ENCODE measurements around the gene RPUSD2. TPM values are rescaled to one million over a fixed set of nuclear protein-coding genes. Genes with fewer than 3 reads are reported as not detected.

RPUSD2 gene
- total and polyA plus RNA-seq, 7 donors: 4.6 to 13.3 (median 8.6) TPM

DNA sequence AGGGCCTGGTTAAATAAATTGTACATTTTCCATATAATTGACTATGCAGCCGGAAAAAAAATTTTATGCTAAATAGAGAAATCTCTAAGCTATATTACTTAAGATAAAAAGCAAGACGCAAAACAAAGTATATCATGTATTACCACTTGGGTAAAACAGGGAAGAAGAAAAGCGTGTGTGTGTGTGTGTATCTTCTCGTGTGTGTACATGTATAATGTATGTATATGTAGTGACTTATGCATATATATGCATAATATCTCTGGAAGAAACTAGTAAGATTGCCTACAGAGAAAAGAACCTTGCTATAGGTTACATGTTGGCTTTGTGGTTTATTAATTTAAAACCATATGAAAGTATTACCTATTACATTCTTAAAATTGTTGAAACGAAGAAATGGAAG is 44.0 kb downstream of the RPUSD2 start:
- Histone ChIP-seq H3K27me3 (no peaks in the 10 kb centered on the region), H3K27ac (no peak overlapping the region), H3K9me3 (no peaks in the 10 kb centered on the region), H3K4me3 (no peak overlapping the region), H3K4me1 (no peaks in the 10 kb centered on the region), H3K36me3 (no peaks in the 10 kb centered on the region)
- TF ChIP-seq EP300 (IDR thresholded peaks at IDR 0.05) (no peak), POLR2AphosphoS5 (IDR thresholded peaks at IDR 0.05) (no peak), POLR2A (IDR thresholded peaks at IDR 0.05) (no peak)
- TF ChIP-seq, protein P1, sequence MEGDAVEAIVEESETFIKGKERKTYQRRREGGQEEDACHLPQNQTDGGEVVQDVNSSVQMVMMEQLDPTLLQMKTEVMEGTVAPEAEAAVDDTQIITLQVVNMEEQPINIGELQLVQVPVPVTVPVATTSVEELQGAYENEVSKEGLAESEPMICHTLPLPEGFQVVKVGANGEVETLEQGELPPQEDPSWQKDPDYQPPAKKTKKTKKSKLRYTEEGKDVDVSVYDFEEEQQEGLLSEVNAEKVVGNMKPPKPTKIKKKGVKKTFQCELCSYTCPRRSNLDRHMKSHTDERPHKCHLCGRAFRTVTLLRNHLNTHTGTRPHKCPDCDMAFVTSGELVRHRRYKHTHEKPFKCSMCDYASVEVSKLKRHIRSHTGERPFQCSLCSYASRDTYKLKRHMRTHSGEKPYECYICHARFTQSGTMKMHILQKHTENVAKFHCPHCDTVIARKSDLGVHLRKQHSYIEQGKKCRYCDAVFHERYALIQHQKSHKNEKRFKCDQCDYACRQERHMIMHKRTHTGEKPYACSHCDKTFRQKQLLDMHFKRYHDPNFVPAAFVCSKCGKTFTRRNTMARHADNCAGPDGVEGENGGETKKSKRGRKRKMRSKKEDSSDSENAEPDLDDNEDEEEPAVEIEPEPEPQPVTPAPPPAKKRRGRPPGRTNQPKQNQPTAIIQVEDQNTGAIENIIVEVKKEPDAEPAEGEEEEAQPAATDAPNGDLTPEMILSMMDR (IDR thresholded peaks at IDR 0.05): no peak
- no peak for DNase-seq
- intact Hi-C loops (cut with DNase I): no loop called here
- WGBS, 2 donors: 73 to 88% methylated on average over 5 of the region's 5 CpGs

DNA sequence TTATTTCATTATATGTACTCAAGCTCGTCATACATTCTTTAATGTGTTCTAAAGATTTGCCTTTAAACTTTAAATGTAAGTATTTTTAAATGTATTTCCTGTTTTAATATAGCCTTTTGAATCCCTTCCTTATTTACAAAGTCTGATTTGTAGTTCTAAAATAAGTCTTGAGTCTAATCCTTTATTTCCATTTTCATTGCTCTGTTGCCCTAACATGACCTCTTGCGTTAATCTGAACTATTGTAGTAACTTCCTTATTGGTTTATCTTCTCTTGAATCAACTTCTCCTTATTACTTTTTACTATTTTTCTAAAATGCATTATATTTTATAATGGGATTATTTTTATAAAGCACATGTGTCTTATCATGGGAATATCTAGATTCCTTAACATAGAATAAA is 48.9 kb downstream of the RPUSD2 start:
- 17 to 60% methylated on average over 2 of the region's 2 CpGs for WGBS, 2 donors
- Histone ChIP-seq H3K27ac (no peak overlapping the region), H3K9me3 (no peaks in the 10 kb centered on the region), H3K27me3 (no peaks in the 10 kb centered on the region), H3K4me1 (no peaks in the 10 kb centered on the region), H3K4me3 (no peak overlapping the region), H3K36me3 (no peaks in the 10 kb centered on the region)
- intact Hi-C loops (cut with DNase I): no loop called here
- DNase-seq: no peak
- no peak for TF ChIP-seq EP300 (IDR thresholded peaks at IDR 0.05)
- TF ChIP-seq, protein P1 (IDR thresholded peaks at IDR 0.05): no peak
- no peak for TF ChIP-seq POLR2A (IDR thresholded peaks at IDR 0.05)
- TF ChIP-seq POLR2AphosphoS5 (IDR thresholded peaks at IDR 0.05): no peak

DNA sequence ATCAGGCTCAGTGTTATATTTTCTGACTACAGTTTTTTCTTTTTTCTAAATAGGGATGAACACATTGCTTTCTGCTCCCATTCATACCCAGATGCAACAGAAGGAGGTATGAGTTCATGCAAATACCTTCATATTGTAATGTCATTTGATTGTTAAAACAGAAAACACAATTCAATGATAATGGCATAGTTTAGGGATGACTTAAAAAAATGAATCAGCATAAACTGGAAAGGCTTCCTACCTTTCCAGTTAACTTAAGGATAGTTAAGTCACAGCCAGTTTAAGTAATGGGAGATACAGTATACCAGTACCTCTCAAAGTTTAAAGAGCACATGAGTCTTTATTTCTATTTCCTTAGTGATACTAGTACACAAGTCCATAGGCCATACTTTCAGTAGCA is 49.8 kb downstream of the RPUSD2 start:
- H3K27ac ChIP-seq: no peak overlapping the region
- no peaks in the 10 kb centered on the region for H3K9me3 ChIP-seq
- no peak for DNase-seq
- H3K27me3 ChIP-seq: no peaks in the 10 kb centered on the region
- H3K4me3 ChIP-seq: no peak overlapping the region
- H3K36me3 ChIP-seq: no peaks in the 10 kb centered on the region
- TF ChIP-seq POLR2A (IDR thresholded peaks at IDR 0.05): no peak
- TF ChIP-seq EP300 (IDR thresholded peaks at IDR 0.05): no peak
- TF ChIP-seq, protein P1 (IDR thresholded peaks at IDR 0.05): no peak
- TF ChIP-seq POLR2AphosphoS5 (IDR thresholded peaks at IDR 0.05): no peak
- intact Hi-C loops (cut with DNase I): no loop called here
- no peaks in the 10 kb centered on the region for H3K4me1 ChIP-seq

DNA sequence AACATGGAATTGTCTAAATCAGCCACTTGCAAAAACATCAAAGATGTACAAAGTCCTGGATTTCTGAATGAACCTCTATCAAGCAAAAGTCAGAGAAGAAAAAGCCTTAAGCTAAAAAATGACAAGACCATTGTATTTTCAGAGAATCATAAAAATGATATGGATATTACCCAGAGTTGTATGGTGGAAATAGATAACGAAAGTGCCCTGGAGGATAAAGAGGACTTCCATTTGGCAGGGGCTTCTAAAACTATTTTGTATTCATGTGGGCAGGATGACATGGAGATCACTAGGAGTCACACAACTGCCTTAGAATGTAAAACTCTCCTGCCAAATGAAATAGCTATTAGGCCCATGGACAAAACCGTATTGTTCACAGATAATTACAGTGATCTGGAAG is 54.3 kb downstream of the RPUSD2 start:
- Histone ChIP-seq H3K27ac (no peak overlapping the region), H3K4me3 (no peak overlapping the region), H3K4me1 (no peaks in the 10 kb centered on the region), H3K36me3 (no peaks in the 10 kb centered on the region), H3K9me3 (no peaks in the 10 kb centered on the region), H3K27me3 (no peaks in the 10 kb centered on the region)
- TF ChIP-seq POLR2AphosphoS5 (IDR thresholded peaks at IDR 0.05) (no peak), EP300 (IDR thresholded peaks at IDR 0.05) (no peak), POLR2A (IDR thresholded peaks at IDR 0.05) (no peak)
- TF ChIP-seq, protein P1 (IDR thresholded peaks at IDR 0.05): no peak
- DNase-seq: no peak
- 92 to 94% methylated on average over 2 of the region's 2 CpGs for WGBS, 2 donors
- intact Hi-C loops (cut with DNase I): no loop called here

Small RNAs within 50 kb of the gene (small RNA-seq; reads per million reads assigned to genes)
- gene RF00017 (0 reads per million in 3 donors), gene RN7SL376P (0 reads per million in 3 donors), gene RNU6-516P (0 reads per million in 3 donors)

Other genes starting within 250 kb of the RPUSD2 start
- 10 to 100 TPM; 41.0 to 63.1 (median 51.8) TPM for gene INAFM2, start 245.6 kb upstream of the RPUSD2 start, total RNA-seq
- gene INAFM2, start 245.6 kb upstream of the RPUSD2 start, polyA plus RNA-seq: 10 to 100 TPM in 1 of 3 donors, 1 to 10 TPM in 2; 6.6 to 13.4 (median 9.0) TPM
- 10 to 100 TPM; 43.9 to 97.2 (median 65.3) TPM for gene CCDC9B, start 228.4 kb upstream of the RPUSD2 start, total RNA-seq
- 10 to 100 TPM in 1 of 3 donors, 1 to 10 TPM in 2; 5.1 to 33.4 (median 7.8) TPM for gene CCDC9B, start 228.4 kb upstream of the RPUSD2 start, polyA plus RNA-seq
- 1 to 10 TPM in 1 of 4 donors, not detected in 3; 8.2 TPM for gene PHGR1, start 218.3 kb upstream of the RPUSD2 start, total RNA-seq
- over 10,000 TPM; 12,817 to 35,077 (median 19,474) TPM for gene PHGR1, start 218.3 kb upstream of the RPUSD2 start, polyA plus RNA-seq
- 1 to 10 TPM in 1 of 4 donors, under 1 TPM in 3; 0.16 to 1.1 (median 0.38) TPM for gene DISP2, start 211.1 kb upstream of the RPUSD2 start, total RNA-seq
- 1 to 10 TPM; 1.8 to 3.0 (median 2.8) TPM for gene DISP2, start 211.1 kb upstream of the RPUSD2 start, polyA plus RNA-seq
- 10 to 100 TPM in 1 of 4 donors, 1 to 10 TPM in 3; 5.0 to 13.8 (median 6.6) TPM for gene KNSTRN, start 186.6 kb upstream of the RPUSD2 start, total RNA-seq
- gene KNSTRN, start 186.6 kb upstream of the RPUSD2 start, polyA plus RNA-seq: 10 to 100 TPM in 1 of 3 donors, 1 to 10 TPM in 2; 6.0 to 18.9 (median 9.5) TPM
- gene IVD, start 163.5 kb upstream of the RPUSD2 start, total RNA-seq: 10 to 100 TPM; 33.2 to 59.9 (median 55.4) TPM
- 10 to 100 TPM; 28.8 to 56.0 (median 33.1) TPM for gene IVD, start 163.5 kb upstream of the RPUSD2 start, polyA plus RNA-seq
- gene BAHD1, start 128.3 kb upstream of the RPUSD2 start, total RNA-seq: 10 to 100 TPM in 1 of 4 donors, 1 to 10 TPM in 3; 7.7 to 16.3 (median 9.3) TPM
- gene BAHD1, start 128.3 kb upstream of the RPUSD2 start, polyA plus RNA-seq: 10 to 100 TPM in 2 of 3 donors, 1 to 10 TPM in 1; 9.6 to 20.2 (median 14.1) TPM
- gene CHST14, start 98.3 kb upstream of the RPUSD2 start, total RNA-seq: 10 to 100 TPM in 1 of 4 donors, 1 to 10 TPM in 3; 6.4 to 10.2 (median 7.4) TPM
- 1 to 10 TPM; 1.2 to 6.2 (median 1.2) TPM for gene CHST14, start 98.3 kb upstream of the RPUSD2 start, polyA plus RNA-seq
- 10 to 100 TPM; 21.4 to 55.3 (median 40.5) TPM for gene CCDC32, start 4.3 kb upstream of the RPUSD2 start, total RNA-seq
- 10 to 100 TPM; 28.8 to 43.0 (median 31.0) TPM for gene CCDC32, start 4.3 kb upstream of the RPUSD2 start, polyA plus RNA-seq
- under 1 TPM in 3 of 4 donors, not detected in 1; 0.36 to 0.83 (median 0.68) TPM for gene KNL1, start 24.9 kb downstream of the RPUSD2 start, total RNA-seq
- 1 to 10 TPM in 1 of 3 donors, under 1 TPM in 2; under 0.01 to 5.9 (median 0.46) TPM for gene KNL1, start 24.9 kb downstream of the RPUSD2 start, polyA plus RNA-seq
- 1 to 10 TPM in 2 of 4 donors, not detected in 2; 1.1 to 1.5 TPM for gene RAD51, start 125.9 kb downstream of the RPUSD2 start, total RNA-seq
- gene RAD51, start 125.9 kb downstream of the RPUSD2 start, polyA plus RNA-seq: 1 to 10 TPM; 4.2 to 9.8 (median 4.2) TPM
- 10 to 100 TPM; 20.8 to 26.4 (median 22.4) TPM for gene RMDN3, start 186.0 kb downstream of the RPUSD2 start, total RNA-seq
- gene RMDN3, start 186.0 kb downstream of the RPUSD2 start, polyA plus RNA-seq: 10 to 100 TPM in 1 of 3 donors, 1 to 10 TPM in 2; 7.9 to 32.7 (median 9.6) TPM
- gene GCHFR, start 194.8 kb downstream of the RPUSD2 start, total RNA-seq: 10 to 100 TPM in 3 of 4 donors, 1 to 10 TPM in 1; 2.2 to 27.8 (median 15.8) TPM
- 10 to 100 TPM; 45.0 to 71.7 (median 54.6) TPM for gene GCHFR, start 194.8 kb downstream of the RPUSD2 start, polyA plus RNA-seq
- under 1 TPM in 3 of 4 donors, not detected in 1; 0.28 to 0.71 (median 0.66) TPM for gene C15orf62, start 200.7 kb downstream of the RPUSD2 start, total RNA-seq
- gene C15orf62, start 200.7 kb downstream of the RPUSD2 start, polyA plus RNA-seq: 1 to 10 TPM in 1 of 3 donors, not detected in 2; 1.1 TPM
- 10 to 100 TPM; 17.5 to 49.6 (median 29.9) TPM for gene ZFYVE19, start 237.8 kb downstream of the RPUSD2 start, total RNA-seq
- 10 to 100 TPM; 14.4 to 32.4 (median 28.7) TPM for gene ZFYVE19, start 237.8 kb downstream of the RPUSD2 start, polyA plus RNA-seq
- 10 to 100 TPM in 2 of 4 donors, 1 to 10 TPM in 2; 9.1 to 25.8 (median 12.8) TPM for gene DNAJC17, start 238.2 kb downstream of the RPUSD2 start, total RNA-seq
- gene DNAJC17, start 238.2 kb downstream of the RPUSD2 start, polyA plus RNA-seq: 10 to 100 TPM; 46.5 to 56.4 (median 46.8) TPM